ENCODE measurements around the gene CHST5.

GRCh38 chr16:75481475-75481874 is 54.4 kb downstream of the CHST5 start:
- TF ChIP-seq EZH2 (IDR thresholded peaks at IDR 0.05; ENCODE audit: low read length) = no peak
- TF ChIP-seq CTCF (optimal IDR thresholded peaks at IDR 0.05 in 1 of 3, IDR thresholded peaks at IDR 0.05 in 1 of 3, conservative IDR thresholded peaks at IDR 0.05 in 1 of 3; ENCODE audit: extremely low read depth in 1 of 3, insufficient read depth in 2 of 3, low read length in 3 of 3) = no peak
